IMR-90 (cell line): Measurements from ENCODE around the gene GRID1. TPM values are rescaled to one million over a fixed set of nuclear protein-coding genes. Genes with fewer than 3 reads are reported as not detected.

Experiments used
- ATAC-seq: fragments of 200-7000 bp; cut with Tn5 transposase; 2 replicates; pipeline ENCODE4 v1.9.1; 2020; ENCODE audit warnings: low read depth, mild to moderate bottlenecking, moderate library complexity
- BruUV-seq: library from RNA; stranded (reverse); fragments of 400-500 nt; replicated peaks from 2 replicates; lab custom pipeline; 2021; lab: Mats Ljungman, UMichigan
- CTCF ChIA-PET: fragments of 300-600 bp; formaldehyde crosslinking; extraction: SDS; loops from one replicate; lab custom pipeline; 2021; ENCODE audit warnings: antibody characterized with exemption; lab: Yijun Ruan, JAX
- POLR2A ChIA-PET: fragments of 300-600 bp; sonication (Branson Sonifier 250); formaldehyde crosslinking; loops from one replicate; lab custom pipeline; 2022; ENCODE audit warnings: antibody characterized with exemption; ENCODE audit not compliant: unreplicated experiment; lab: Charles Lee
- DNase-seq: peaks from one replicate; pipeline ENCODE4 v3.0.0; 2013
- H2AFZ ChIP-seq: replicated peaks from 2 replicates; pipeline ENCODE3; 2013; ENCODE audit warnings: low read length, mild to moderate bottlenecking; ENCODE audit not compliant: poor library complexity
- H2AK5ac ChIP-seq: 2 replicates; pipeline ENCODE4 v1.6.1; 2013; ENCODE audit warnings: low read depth, low read length, inconsistent platforms
- H2AK9ac ChIP-seq: replicated peaks from 2 replicates; pipeline ENCODE3; 2013; ENCODE audit warnings: mild to moderate bottlenecking, low read depth, low read length, moderate library complexity; ENCODE audit not compliant: poor library complexity
- H2BK120ac ChIP-seq: 2 replicates; pipeline ENCODE4 v1.6.1; 2013; ENCODE audit warnings: low read depth, low read length, inconsistent platforms
- H2BK15ac ChIP-seq: 3 replicates; pipeline ENCODE4 v1.6.1; 2013; ENCODE audit warnings: low read depth, low read length, inconsistent platforms
- H2BK20ac ChIP-seq: 2 replicates; pipeline ENCODE4 v1.6.1; 2013; ENCODE audit warnings: low read depth, mild to moderate bottlenecking, inconsistent platforms, low read length, moderate library complexity
- H2BK5ac ChIP-seq: 2 replicates; pipeline ENCODE4 v1.6.1; 2013; ENCODE audit warnings: mild to moderate bottlenecking, low read depth, low read length, inconsistent platforms; ENCODE audit not compliant: poor library complexity, severe bottlenecking
- H3K14ac ChIP-seq: replicated peaks from 2 replicates; pipeline ENCODE4 v1.6.1; 2013; ENCODE audit warnings: low read depth, low read length, inconsistent platforms
- H3K18ac ChIP-seq: 2 replicates; pipeline ENCODE4 v1.6.1; 2013; ENCODE audit warnings: low read depth, low read length, control low read depth
- H3K23ac ChIP-seq: 2 replicates; pipeline ENCODE4 v1.6.1; 2013; ENCODE audit warnings: low read depth, low read length, inconsistent platforms
- H3K27ac ChIP-seq: 2 replicates; pipeline ENCODE4 v1.5.1; 2013; ENCODE audit warnings: mild to moderate bottlenecking, control low read depth, low read length; ENCODE audit not compliant: insufficient read depth
- H3K27me3 ChIP-seq: 2 replicates; pipeline ENCODE4 v1.6.1; 2013; ENCODE audit warnings: low read length; ENCODE audit not compliant: control insufficient read depth, insufficient read depth
- H3K36me3 ChIP-seq: 2 replicates; pipeline ENCODE4 v1.6.1; 2013; ENCODE audit warnings: low read length, mixed read lengths; ENCODE audit not compliant: control insufficient read depth, insufficient read depth
- H3K4ac ChIP-seq: 2 replicates; pipeline ENCODE4 v1.6.1; 2013; ENCODE audit warnings: low read depth, low read length, inconsistent platforms
- H3K4me1 ChIP-seq: 2 replicates; pipeline ENCODE4 v1.6.1; 2013; ENCODE audit warnings: low read length, mixed read lengths; ENCODE audit not compliant: control insufficient read depth, insufficient read depth
- H3K4me2 ChIP-seq: 2 replicates; pipeline ENCODE4 v1.6.1; 2013; ENCODE audit warnings: low read depth, mild to moderate bottlenecking, control low read depth, low read length, moderate library complexity
- H3K4me3 ChIP-seq: 2 replicates; pipeline ENCODE4 v1.5.1; 2013; ENCODE audit warnings: low read depth, mild to moderate bottlenecking, control low read depth, low read length, moderate library complexity; ENCODE audit not compliant: insufficient read depth
- H3K56ac ChIP-seq: 2 replicates; pipeline ENCODE4 v1.6.1; 2013; ENCODE audit warnings: low read length, inconsistent platforms; ENCODE audit not compliant: insufficient read depth; ENCODE audit errors: extremely low read depth
- H3K79me1 ChIP-seq, 2 experiments: 2 replicates each; pipeline ENCODE4 v1.6.1; 2013; ENCODE audit warnings: low read length in 2 of 2, inconsistent platforms in 1 of 2, low read depth in 1 of 2
- H3K9ac ChIP-seq: 2 replicates; pipeline ENCODE4 v1.6.1; 2013; ENCODE audit warnings: low read depth, low read length, control low read depth
- H3K9me1 ChIP-seq: 2 replicates; pipeline ENCODE4 v1.6.1; 2013; ENCODE audit warnings: low read length, inconsistent platforms; ENCODE audit not compliant: insufficient read depth
- H3K9me3 ChIP-seq: 2 replicates; pipeline ENCODE4 v1.6.1; 2013; ENCODE audit warnings: low read length; ENCODE audit not compliant: control insufficient read depth, insufficient read depth
- H4K20me1 ChIP-seq: 2 replicates; pipeline ENCODE4 v1.6.1; 2013; ENCODE audit warnings: low read length, inconsistent platforms; ENCODE audit not compliant: insufficient read depth
- H4K5ac ChIP-seq: 2 replicates; pipeline ENCODE4 v1.6.1; 2013; ENCODE audit warnings: mild to moderate bottlenecking, low read depth, low read length, control low read depth
- H4K8ac ChIP-seq, 2 experiments: 2 replicates each; pipeline ENCODE4 v1.6.1; 2013; ENCODE audit warnings: low read depth in 2 of 2, low read length in 2 of 2, control low read depth in 1 of 2, inconsistent platforms in 1 of 2
- H4K91ac ChIP-seq: 2 replicates; pipeline ENCODE4 v1.6.1; 2013; ENCODE audit warnings: low read depth, low read length, inconsistent platforms; ENCODE audit not compliant: insufficient read depth
- CEBPB ChIP-seq: IDR thresholded peaks from 2 replicates; pipeline ENCODE4 v1.6.1; 2012; ENCODE audit warnings: low read depth, low read length, improper control_type of control experiment
- CHD1 ChIP-seq: IDR thresholded peaks from 2 replicates; pipeline ENCODE4 v1.6.1; 2012; ENCODE audit warnings: low read depth, low read length, improper control_type of control experiment
- MAZ ChIP-seq: IDR thresholded peaks from 2 replicates; pipeline ENCODE4 v1.6.1; 2012; ENCODE audit warnings: low read depth, mild to moderate bottlenecking, low read length, improper control_type of control experiment, moderate library complexity, borderline replicate concordance
- MXI1 ChIP-seq: IDR thresholded peaks from 2 replicates; pipeline ENCODE4 v1.6.1; 2012; ENCODE audit warnings: low read depth, mild to moderate bottlenecking, low read length, moderate library complexity, borderline replicate concordance
- NFE2L2 ChIP-seq: fragments of 150-350 bp; IDR thresholded peaks from 2 replicates; pipeline ENCODE4 v1.6.1; 2016; ENCODE audit warnings: low read depth, mild to moderate bottlenecking, low read length
- POLR2A ChIP-seq: IDR thresholded peaks from 2 replicates; pipeline ENCODE4 v1.6.1; 2012; ENCODE audit warnings: mild to moderate bottlenecking, low read depth, low read length
- RAD21 ChIP-seq: IDR thresholded peaks from 2 replicates; pipeline ENCODE4 v1.6.1; 2012; ENCODE audit warnings: low read length, improper control_type of control experiment
- RCOR1 ChIP-seq: IDR thresholded peaks from 2 replicates; pipeline ENCODE4 v1.6.1; 2012; ENCODE audit warnings: mild to moderate bottlenecking, low read length, improper control_type of control experiment; ENCODE audit not compliant: insufficient replicate concordance
- SMC3 ChIP-seq: fragments of 150-350 bp; IDR thresholded peaks from 2 replicates; pipeline ENCODE4 v1.6.1; 2016; ENCODE audit warnings: low read depth, mild to moderate bottlenecking, antibody characterized with exemption, low read length, moderate library complexity
- WGBS, 2 experiments: methylation state at CpG; one replicate each; pipeline versions ENCODE4 v1.1.5 to v1.1.7; 2013; ENCODE audit warnings: missing lambda C conversion rate in 2 of 2; ENCODE audit not compliant: insufficient read length in 1 of 2; ENCODE audit errors: extremely low coverage in 2 of 2; 5-methylcytosine and 5-hydroxymethylcytosine counted together
- dilution Hi-C: fragments of 300-500 bp; cut with HindIII; formaldehyde crosslinking; loops from one replicate; pipeline ENCODE4 v1.14.3; 2018; ENCODE audit warnings: low sequenced_read_pairs; ENCODE audit not compliant: unreplicated experiment
- in situ Hi-C: fragments of 300-500 bp; cut with MboI; formaldehyde crosslinking; loops from 3 replicates; pipeline ENCODE4 v1.14.3; 2019; ENCODE audit warnings: low sequenced_read_pairs, inconsistent platforms, mixed read lengths
- intact Hi-C: fragments of 100-400 bp; cut with micrococcal nuclease; formaldehyde crosslinking; loops from 2 replicates; pipeline ENCODE4 v1.10.0; 2022
- polyA plus RNA-seq, 3 experiments: library from polyadenylated mRNA; depleted of rRNA; stranded (reverse); fragments of >200 nt; gene quantifications; 2 replicates each; pipeline ENCODE4 v1.2.3, GENCODE V29; 2012; ENCODE audit warnings: low replicate concordance in 1 of 3
- total RNA-seq: library from RNA; depleted of rRNA; stranded (reverse); fragments of >200 nt; gene quantifications from 2 replicates; pipeline ENCODE4 v1.2.3, GENCODE V29; 2012

GRID1 gene
- total and polyA plus RNA-seq, 2 of the 4 experiments (the other 2 are of a cell fraction) = not detected

DNA sequence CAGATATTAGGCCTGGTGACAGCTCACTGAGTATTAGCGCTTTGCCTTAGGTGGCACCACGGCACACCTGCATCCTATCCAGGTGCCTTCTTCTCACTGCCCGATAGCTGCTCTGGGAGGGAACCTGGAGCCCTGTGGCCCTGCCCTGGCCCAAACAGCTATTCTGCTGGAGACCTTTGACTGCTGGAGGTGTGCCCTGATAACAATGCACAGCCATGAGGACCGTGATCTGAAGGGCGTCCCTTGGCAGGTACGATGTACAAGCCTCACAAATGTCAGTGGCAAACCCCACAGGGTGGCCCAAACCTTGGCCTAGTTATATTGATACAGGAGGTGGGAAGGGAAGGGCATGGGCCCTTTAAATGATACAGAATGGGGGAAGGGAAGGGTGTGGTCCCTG, 259.5 kb downstream of the GRID1 start:
- in situ Hi-C loops = no loop called here
- BruUV-seq = no TSS peak

More for the DNA sequence above, 259.5 kb downstream of the GRID1 start:
- H4K5ac ChIP-seq = no peak overlapping the region
- no peaks in the 10 kb centered on the region for H3K9me1 ChIP-seq
- no peak overlapping the region for H2BK5ac ChIP-seq
- no peak for DNase-seq
- CTCF ChIA-PET = no interaction called here
- no peaks in the 10 kb centered on the region for H3K27me3 ChIP-seq
- H3K9ac ChIP-seq = no peak overlapping the region
- H3K4ac ChIP-seq = no peak overlapping the region
- dilution Hi-C loops = no loop called here
- H3K23ac ChIP-seq = no peak overlapping the region
- H2BK120ac ChIP-seq = no peak overlapping the region
- no peaks in the 10 kb centered on the region for H3K79me1 ChIP-seq
- no peaks in the 10 kb centered on the region for H3K4me1 ChIP-seq
- H3K4me2 ChIP-seq = no peak overlapping the region
- H4K8ac ChIP-seq = no peak overlapping the region
- ATAC-seq = no peak
- H2AK5ac ChIP-seq = no peak overlapping the region
- intact Hi-C loops = no loop called here
- no peaks in the 10 kb centered on the region for H3K36me3 ChIP-seq
- H3K4me3 ChIP-seq = no peak overlapping the region
- H3K14ac ChIP-seq = no peak overlapping the region
- H4K20me1 ChIP-seq = no peaks in the 10 kb centered on the region
- 92% methylated on average over 2 of the region's 6 CpGs; no CpG with 5 or more reads in 1 of the 2 experiments for WGBS, 2 experiments
- H3K9me3 ChIP-seq = no peaks in the 10 kb centered on the region; the same call in 1 of the 2 replicates
- no peak for TF ChIP-seq CEBPB
- TF ChIP-seq RCOR1 = no peak
- TF ChIP-seq MAZ = no peak
- no peak for TF ChIP-seq POLR2A
- TF ChIP-seq SMC3 = no peak
- no peak for TF ChIP-seq RAD21
- TF ChIP-seq MXI1 = no peak
- no peak for TF ChIP-seq CHD1
- no peak for TF ChIP-seq NFE2L2
- no peak overlapping the region for H3K56ac ChIP-seq
- H2BK15ac ChIP-seq = no peak overlapping the region
- POLR2A ChIA-PET = no interaction called here
- no peak overlapping the region for H3K27ac ChIP-seq
- no peak overlapping the region for H2AK9ac ChIP-seq
- H2AFZ ChIP-seq = no peak overlapping the region
- no peak overlapping the region for H4K91ac ChIP-seq
- no peak overlapping the region for H3K18ac ChIP-seq
- no peak overlapping the region for H2BK20ac ChIP-seq
